NCI-H2196 (cell line): ENCODE results near the gene SRGAP2.
"Not testable (repeated sequence)": the region's sequence is repeated elsewhere in the genome, so short reads cannot be mapped to it uniquely, and the experiment has no call there.

Source experiments
- DNase-seq: peaks from one replicate; lab custom pipeline; 2025; ENCODE audit not compliant: unreplicated experiment; lab: John Stamatoyannopoulos, UW

Gene SRGAP2

DNA sequence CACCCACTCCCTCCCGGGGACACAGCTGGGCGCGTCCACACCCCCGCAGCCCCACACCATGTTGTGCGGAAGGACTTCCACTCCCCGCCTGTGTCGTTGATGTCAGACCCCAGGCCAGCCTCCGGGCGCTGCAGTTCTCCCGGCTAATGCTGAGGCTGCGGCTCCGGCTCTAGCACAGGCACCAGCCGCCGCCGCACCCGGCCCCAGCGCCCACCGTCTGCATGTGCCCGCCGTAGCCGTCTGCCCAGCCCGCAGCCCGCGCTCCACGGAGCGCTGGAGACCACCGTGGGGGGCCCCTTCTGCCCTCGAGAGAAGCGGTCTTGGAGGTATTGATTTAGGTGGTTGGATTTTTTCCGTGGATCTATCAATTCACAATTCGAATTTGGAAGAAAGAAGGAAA, 2.2 kb downstream of the SRGAP2 start:
- not testable (repeated sequence) for DNase-seq

DNA sequence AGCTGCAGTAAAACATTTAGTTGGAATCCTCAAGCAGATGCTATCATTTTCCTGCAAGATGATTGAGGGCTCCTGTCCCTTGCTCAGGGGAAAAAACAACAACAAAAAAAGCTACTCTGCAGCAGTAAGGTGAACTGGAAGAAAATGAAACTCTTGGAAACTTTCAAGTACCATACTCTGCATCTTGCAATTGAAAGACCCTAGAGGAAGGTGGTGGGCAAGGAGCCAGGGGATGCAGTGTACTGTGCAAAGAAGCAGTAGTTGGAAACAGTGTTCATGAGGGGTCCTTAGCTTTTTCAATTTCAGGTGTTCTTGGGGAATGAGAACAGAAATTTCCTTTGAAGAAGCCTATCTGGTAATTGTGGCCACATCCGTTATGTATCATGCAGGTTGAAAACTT, 7.5 kb downstream of the SRGAP2 start:
- DNase-seq, result not testable (repeated sequence)

DNA sequence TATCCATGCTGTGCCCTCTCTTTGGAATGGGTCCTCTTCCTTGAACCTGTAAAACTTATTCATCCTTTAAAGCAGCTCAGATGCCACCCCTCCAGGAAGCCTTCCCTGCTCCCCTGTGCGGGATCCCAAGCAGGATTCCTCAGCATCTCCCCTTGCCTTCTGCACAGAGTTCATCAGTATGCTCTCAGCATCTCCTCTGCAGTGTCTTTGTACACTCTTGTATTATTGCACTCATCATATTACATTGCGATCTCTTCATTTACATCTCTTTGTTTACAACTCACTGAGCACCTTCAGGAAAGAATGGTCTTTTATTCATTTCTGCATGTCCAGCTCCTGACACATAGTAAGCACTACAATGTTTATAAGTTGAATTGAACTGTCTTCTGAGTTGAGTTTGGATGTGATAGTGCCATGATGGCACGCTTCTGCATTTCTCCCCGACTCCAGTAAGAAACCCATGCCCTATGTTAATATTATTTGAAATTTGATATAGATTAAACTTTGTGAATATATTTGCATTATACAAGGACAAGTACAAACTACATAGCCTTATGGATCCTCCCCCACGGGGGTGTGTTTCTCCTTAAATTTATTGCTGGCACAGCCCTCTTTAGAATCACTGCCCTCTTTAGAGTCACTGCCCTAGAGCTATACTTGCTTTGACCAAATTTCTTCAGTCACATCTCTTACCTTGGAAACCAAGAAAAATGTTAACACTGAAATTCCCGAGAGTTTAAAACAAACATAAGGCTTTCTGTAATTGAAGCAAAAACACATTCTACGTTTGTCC, 12.5 kb downstream of the SRGAP2 start:
- not testable (repeated sequence) for DNase-seq

DNA sequence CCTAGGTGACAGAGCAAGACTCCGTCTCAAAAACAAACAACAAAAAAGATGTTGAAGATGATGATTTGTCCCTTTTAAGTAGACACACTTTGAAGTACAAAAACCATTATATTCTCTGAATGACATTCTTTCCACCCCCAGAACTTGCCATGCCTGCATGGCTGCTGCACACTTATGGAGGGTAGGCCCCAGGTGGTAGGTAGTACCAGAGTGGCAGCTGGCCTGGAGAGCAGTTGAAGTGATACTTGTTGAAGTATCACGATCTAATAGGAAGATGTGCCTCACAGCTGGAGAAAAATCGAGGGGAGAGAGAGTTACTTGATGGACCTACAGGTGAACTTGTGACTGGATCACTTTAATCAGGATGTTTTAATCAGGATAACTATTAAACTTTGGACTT, 14.9 kb downstream of the SRGAP2 start:
- not testable (repeated sequence) for DNase-seq

DNA sequence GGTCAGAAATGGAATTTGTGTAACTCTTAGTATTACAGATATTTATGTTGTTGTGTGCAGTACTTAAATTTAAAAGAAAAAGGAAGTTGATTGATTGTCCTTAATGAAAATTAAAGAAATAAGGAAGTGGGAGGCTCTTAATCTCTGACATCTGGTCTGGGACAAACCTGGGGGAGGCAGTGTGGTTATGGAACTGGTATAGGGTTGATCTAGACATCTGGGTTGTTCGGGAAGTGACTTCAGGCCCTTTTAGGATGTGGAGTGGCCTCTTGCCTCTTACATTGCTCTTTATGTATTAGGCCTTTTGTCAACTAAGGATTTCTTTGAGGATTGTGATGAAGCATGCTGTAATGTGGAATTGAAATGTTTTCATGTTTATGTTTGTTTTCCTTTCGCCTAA, 15.4 kb downstream of the SRGAP2 start:
- DNase-seq, result not testable (repeated sequence)

DNA sequence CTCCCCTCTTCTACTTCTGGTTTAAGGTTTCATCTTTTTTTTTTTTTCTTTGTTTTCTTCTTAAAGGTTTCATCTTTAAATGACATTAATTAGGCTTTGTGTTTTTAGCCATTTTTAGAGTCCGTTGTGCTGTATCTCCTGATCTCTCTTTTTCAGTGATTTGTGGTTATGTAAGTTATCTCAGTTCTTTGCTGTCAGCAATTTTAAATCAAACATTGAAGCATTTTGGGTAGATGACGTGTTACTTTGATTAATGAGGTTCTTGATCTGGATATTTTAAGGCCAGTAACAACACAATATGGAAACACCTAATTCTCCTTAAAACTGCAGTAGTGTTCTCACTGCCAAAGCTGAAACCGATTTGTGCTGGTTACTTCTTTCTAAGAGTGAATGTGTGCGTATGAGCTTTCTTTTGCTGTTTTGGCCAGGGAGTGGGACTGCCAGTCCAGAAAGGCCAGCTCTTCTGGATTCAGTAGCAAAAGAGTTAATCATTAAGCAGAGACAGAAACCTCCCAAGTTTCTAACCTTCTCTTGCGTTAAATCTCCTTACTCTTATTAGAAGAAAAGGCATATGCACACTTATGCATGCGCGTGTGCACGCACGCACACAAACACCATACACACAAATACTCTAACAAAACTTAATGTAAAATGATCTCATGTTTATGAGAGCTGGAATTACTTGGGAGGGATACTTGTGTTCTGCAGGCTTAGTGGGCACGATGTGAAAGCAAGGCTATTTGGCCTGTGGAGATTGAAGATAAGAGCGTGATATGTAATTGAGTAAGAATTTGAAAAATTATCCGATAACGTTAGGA, 16.4 kb downstream of the SRGAP2 start:
- DNase-seq, result not testable (repeated sequence)

DNA sequence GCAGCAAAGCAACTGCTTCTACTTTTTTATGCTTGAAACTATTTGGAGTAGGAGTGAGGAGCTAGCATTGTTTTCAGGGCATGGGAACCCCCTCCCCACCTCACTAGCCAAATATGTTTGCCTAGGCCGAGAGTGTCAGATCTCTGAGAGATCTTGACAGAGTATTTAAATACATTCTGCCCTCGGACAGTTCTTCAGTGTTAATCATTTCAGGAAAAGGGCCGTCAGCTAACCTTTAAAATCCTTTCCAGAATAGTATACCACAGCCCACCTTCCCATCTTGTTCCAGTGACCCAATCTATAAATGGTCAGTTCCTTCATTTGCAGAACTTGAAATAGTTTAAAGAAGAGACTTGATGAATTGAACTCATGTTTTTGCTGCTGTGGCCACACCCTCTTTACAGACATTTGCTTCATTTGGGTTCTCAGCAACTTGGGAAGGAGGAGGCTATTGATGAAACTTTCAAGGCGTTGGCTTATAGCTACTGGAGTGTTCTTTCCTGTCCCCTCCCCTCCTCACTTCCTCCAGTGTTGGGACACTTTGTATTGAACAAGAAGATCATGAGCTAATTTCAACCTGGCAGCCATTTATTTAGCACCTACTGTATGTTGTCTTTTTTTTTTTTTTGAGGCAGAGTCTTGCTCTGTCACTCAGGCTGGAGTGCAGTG, 17.1 kb downstream of the SRGAP2 start:
- DNase-seq, result not testable (repeated sequence)

DNA sequence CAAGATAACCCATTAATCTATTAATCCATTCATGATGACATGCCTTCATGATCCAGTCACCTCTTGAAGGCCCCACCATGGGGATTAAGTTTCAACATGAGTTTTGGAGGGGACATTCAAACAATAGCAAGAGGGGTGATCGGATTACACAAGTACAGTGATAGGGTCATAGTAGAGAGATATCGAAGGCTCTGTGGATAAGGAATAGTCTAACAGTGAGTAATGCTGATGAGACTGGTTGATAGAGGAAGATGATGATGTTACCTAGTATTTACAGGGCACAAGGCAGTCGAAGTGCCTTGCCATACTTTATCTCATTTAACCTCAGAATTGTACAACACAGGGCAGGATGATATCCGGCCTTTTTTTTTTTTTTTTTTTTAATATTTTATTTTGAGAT, 18.2 kb downstream of the SRGAP2 start:
- not testable (repeated sequence) for DNase-seq

DNA sequence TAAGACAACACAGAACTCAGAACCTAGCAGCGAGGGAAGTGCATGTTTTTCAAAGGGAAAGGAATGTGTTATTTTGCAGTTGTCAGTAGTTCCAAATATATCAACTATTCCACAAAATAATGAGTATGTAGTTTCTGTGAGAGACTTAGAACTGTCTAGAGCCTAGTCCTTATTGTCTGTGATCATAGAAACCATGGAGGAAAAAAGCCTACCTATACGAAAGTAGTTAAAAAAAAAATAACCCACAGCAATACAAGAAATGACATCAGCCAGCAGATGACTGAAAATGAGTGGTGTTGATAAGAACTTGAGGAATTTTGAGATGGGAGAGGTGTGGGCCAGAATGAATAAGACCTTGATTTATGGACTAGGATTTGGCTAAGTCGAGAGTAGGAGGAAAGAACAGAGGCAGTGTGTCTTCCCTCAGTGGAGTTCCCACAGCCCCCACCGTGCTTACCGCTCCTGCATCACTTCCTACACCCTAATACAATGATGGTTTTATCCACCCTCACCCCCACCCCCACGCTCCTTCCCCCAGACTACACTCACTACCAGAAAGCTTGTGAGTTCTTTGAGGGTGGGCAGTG, 20.9 kb downstream of the SRGAP2 start:
- not testable (repeated sequence) for DNase-seq

DNA sequence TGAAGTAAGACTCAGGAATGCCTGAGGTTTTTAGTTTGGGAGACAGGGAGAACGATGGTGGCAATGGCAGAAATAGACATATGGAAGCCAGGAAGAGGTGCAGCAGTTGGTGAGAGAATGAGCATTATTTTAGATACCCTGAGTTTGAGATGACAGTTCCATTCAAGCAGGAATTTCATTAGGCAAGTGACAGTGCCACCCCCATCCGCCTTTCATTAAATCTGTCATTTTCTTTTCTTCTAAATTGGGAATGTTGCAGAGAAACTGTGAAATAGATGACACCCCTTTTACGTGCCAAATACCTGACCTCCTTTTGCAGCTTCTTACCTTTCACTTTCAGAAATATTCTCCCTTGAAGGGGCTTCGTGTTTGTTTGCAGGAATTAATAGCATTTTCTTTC, 22.0 kb downstream of the SRGAP2 start:
- not testable (repeated sequence) for DNase-seq

DNA sequence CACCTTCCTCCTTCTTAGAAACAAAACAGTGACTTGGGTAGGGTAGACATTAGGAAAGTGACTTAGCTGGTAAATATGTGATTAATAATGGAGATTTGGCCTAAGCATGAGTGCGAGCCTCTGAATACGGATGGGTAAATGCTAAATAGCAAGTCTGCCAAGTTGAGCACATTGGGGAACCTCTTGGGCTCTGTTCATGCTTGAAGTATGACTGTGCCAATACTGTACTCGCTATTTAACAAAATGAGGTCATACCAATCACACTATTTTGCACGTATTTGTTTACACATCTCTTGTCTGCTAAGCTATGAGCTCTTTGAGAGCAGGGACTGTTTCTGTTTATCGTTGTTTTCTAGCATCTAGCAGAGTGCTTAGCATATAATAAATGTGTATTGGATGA, 23.5 kb downstream of the SRGAP2 start:
- DNase-seq, result not testable (repeated sequence)

DNA sequence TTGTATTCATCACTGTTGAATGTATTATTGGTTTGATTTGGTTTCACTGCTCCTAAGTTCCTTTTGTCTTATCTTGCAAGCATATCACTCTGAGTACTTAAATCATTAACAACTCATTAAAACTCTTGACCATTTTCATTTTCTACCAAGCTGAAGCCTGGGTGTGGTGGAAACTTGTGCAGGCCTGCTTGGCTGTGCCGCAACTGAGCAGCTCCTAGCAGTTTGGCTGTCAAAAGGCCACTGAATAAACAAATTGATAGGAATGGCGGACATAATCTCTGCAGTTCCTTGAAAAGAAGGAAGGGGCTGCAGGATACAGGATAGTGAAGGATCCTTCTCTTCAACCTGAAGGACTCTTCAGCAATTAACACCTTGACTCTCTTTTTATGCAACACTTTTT, 25.9 kb downstream of the SRGAP2 start:
- not testable (repeated sequence) for DNase-seq

DNA sequence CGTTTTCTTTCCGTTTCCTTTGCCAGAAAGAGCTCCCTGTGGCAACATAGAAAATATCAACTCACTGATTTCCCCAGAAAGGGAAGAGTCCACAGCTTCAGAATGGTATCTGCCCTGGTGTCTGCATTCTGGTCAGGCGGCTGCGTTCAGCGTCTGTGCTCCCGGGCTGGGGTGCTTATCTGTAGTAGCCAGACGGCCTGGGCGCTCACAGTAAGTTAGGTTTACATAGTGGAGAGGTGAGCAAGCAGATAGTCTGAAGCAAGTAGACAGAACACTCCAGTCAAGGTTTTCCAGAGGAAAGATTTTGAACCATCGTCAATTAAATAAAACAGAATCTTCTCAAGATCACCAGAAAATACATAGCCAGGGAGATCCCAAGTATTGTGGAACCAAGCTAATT, 28.6 kb downstream of the SRGAP2 start:
- DNase-seq, result not testable (repeated sequence)

DNA sequence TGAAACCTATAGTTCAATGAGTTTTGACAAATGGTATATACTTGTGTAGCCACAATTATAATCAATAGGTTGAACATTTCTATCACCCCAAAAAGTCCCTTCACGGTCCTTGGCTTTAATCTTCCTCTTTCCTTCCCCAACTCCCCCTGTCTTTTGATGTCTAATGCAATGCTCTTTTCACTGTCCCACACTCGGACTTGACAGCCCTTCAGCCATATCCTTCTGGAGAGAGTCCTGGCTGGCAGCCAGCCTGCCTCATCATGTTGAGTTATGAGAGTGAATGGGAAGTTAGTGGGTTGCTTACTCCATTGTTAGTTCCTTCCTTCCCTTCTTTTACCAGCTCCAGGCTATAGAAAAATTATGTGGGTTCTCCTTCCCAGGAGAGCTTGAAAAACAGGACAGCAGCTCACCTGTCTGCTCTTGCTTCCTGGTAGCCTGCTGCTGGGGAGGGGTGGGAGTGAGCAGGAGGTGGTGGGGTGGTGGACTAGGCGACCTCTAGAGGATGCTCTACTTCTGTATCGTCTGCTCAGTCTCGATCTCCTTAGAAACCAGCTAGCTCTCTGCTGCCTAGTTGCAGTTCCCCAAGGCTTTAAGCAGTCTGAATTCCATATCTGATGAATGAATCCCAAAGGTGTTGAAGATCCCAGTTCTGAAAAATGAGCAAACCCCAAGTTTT, 29.8 kb downstream of the SRGAP2 start:
- DNase-seq, result not testable (repeated sequence)

DNA sequence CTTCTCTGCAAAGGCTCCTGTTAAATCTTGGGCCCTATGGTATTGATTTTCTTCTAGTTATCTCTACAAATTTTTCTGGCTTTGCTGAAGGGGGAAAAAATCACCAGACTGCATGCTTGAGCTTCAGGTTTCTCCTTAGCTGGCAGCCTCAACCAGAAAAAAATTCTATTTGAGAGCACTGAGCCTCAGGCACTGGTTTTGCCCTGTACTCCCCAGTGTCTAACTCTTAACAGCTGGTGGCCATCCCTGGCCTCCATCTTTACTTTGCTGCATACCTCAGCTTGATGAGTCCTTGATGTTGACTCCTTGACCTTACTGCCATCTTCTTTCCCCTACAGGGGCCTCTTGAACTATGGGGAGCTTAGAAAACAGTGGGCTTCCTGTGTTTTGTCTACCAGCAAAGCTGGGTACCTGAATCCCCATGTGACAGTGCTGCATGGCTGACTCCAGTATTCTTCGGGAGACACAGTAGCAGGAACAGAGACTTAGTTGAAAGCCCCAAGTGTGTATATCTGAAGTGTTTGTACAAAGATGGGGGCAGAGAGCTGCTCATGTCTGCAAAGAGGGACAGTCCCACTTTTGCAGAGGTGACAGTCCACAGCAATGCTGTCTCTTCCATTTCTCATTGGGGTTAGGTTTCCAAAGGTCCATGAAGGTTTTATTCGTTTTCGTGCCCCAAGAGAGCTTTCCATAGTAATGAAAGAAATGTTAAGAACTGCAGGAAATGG, 31.0 kb downstream of the SRGAP2 start:
- DNase-seq, result not testable (repeated sequence)

DNA sequence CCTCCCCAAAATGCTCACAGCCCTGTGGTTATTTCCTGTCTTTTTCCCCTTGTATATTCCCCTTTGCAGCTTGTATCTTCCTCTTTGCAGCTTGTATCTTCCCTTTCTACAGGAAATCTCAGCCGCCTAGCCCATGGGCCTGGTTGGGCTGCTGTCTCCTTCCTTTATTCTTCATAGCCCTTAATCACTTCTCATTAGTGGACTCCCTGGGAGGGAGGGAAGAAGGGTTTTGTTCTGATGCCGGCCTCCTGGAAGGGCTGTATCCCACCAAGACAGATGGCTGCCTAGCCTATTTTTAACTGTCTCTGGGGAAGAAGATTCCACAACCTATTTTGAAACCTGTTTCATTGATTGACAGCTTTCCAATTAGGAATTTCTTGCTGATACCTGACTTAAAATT, 31.8 kb downstream of the SRGAP2 start:
- DNase-seq, result not testable (repeated sequence)

DNA sequence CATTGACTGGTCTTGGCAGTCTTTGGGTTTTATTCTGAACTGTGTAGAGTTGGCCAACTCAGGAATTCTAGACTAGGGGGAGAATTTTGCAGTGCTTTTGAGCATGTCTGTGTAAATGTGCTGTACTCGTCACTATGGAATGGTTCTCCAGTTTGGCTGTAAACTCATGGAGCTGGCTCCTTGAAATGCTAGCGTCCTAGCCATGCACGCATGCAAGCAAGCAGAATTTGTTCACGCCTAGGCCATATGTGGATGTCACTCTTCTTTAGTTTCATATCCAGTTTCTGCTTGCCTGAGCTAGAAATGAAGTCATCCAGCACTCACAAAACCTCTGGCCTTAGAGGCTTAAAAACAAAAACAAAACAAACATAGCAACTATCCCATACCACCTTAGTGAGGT, 36.9 kb downstream of the SRGAP2 start:
- DNase-seq, result not testable (repeated sequence)

DNA sequence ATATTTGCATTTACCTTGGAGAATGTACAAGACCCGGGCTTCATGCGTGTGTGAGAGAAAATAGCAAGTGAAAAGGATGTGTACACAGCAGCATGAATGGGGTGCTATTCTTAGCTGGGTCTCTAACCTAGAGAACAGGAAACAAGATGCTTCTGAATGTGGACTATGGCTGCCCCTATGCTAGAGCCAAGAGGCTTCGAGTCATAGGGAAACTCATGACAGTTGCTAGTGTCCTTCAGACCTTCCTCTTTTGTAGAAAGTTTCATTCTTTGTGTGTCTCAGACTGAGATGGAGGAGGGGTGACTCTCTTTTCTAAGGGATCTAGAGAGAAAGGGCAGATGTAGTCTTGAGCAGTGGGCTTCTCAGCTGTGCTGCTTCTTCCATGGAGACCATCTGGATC, 40.0 kb downstream of the SRGAP2 start:
- DNase-seq, result not testable (repeated sequence)

DNA sequence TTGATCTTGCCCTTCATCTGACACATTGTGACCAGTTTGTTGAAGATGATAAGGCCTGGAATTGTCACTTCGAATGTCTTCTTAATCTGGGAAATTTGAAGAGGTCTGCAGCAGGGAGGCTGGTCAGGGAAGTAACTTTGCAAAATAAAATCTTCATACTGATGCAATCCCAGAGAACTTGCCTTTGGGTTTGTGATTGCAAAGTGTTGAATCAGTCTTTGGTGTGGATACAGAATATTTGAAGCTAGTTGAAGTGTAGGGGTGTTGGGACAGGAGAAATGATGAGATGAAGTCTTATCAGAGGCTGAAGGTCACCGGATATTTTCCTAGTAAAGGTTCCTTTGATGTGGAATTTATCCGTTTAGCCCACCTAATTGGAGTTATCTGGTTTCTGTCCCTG, 42.1 kb downstream of the SRGAP2 start:
- not testable (repeated sequence) for DNase-seq
